OCI-LY7 (cell line): Measurements from ENCODE around the gene CYP4A11. TPM values are rescaled to one million over a fixed set of nuclear protein-coding genes. Genes with fewer than 3 reads are reported as not detected.
"Not testable (repeated sequence)": the region's sequence is repeated elsewhere in the genome, so short reads cannot be mapped to it uniquely, and the experiment has no call there.

Experiments used
- BruUV-seq: library from RNA; stranded (reverse); fragments of 400-500 nt; replicated peaks from 2 replicates; lab custom pipeline; 2021; lab: Mats Ljungman, UMichigan
- CTCF ChIA-PET: fragments of 300-600 bp; sonication (Branson Sonifier 250); formaldehyde crosslinking; loops from one replicate; lab custom pipeline; 2022; ENCODE audit warnings: antibody characterized with exemption; ENCODE audit not compliant: unreplicated experiment; lab: Charles Lee
- POLR2A ChIA-PET: fragments of 300-600 bp; sonication (Branson Sonifier 250); formaldehyde crosslinking; loops from one replicate; lab custom pipeline; 2022; ENCODE audit warnings: antibody characterized with exemption; lab: Charles Lee
- DNase-seq: peaks from one replicate; pipeline ENCODE4 v3.0.0-alpha.2; 2015; ENCODE audit warnings: low spot score
- H2AFZ ChIP-seq: fragments of 200-600 bp; sonication (generic), shearing (Covaris generic); 2 replicates; pipeline ENCODE4 v1.6.1; 2014; ENCODE audit warnings: mild to moderate bottlenecking, antibody characterized with exemption, low read length, moderate library complexity
- H3K27ac ChIP-seq: fragments of 200-600 bp; sonication (generic); 2 replicates; pipeline ENCODE4 v1.5.1; 2014; ENCODE audit warnings: mixed run types, low read depth, mild to moderate bottlenecking, moderate library complexity, low read length, inconsistent platforms; ENCODE audit not compliant: poor library complexity, severe bottlenecking
- H3K36me3 ChIP-seq: fragments of 200-600 bp; sonication (generic); 2 replicates; pipeline ENCODE4 v1.6.1; 2014; ENCODE audit warnings: mild to moderate bottlenecking, antibody characterized with exemption, low read length, moderate library complexity, mixed read lengths; ENCODE audit not compliant: insufficient read depth
- H3K4me1 ChIP-seq: fragments of 200-600 bp; sonication (generic); 2 replicates; pipeline ENCODE4 v1.5.1; 2014; ENCODE audit warnings: mild to moderate bottlenecking, low read length; ENCODE audit not compliant: insufficient read depth, poor library complexity, severe bottlenecking
- H3K4me2 ChIP-seq: fragments of 200-600 bp; sonication (generic); 2 replicates; pipeline ENCODE4 v1.6.1; 2014; ENCODE audit warnings: mild to moderate bottlenecking, low read length
- H3K4me3 ChIP-seq: fragments of 200-600 bp; sonication (generic); 2 replicates; pipeline ENCODE4 v1.5.1; 2014; ENCODE audit warnings: mild to moderate bottlenecking, low read depth, low read length; ENCODE audit not compliant: poor library complexity, severe bottlenecking
- H3K79me2 ChIP-seq: fragments of 200-600 bp; sonication (generic); 2 replicates; pipeline ENCODE4 v1.6.1; 2016; ENCODE audit warnings: low read depth, mild to moderate bottlenecking, low read length, moderate library complexity, mixed read lengths; ENCODE audit not compliant: insufficient read depth
- H3K9me2 ChIP-seq: fragments of 200-600 bp; sonication (generic); 2 replicates; pipeline ENCODE4 v1.6.1; 2016; ENCODE audit warnings: mild to moderate bottlenecking, low read length, mixed read lengths; ENCODE audit not compliant: insufficient read depth
- H3K9me3 ChIP-seq: fragments of 200-600 bp; sonication (generic); 2 replicates; pipeline ENCODE4 v1.6.1; 2014; ENCODE audit warnings: mild to moderate bottlenecking, mixed run types, low read length, mixed read lengths
- H4K20me1 ChIP-seq: fragments of 200-600 bp; sonication (generic); 2 replicates; pipeline ENCODE4 v1.6.1; 2014; ENCODE audit warnings: mild to moderate bottlenecking, antibody characterized with exemption, low read length, moderate library complexity, mixed read lengths; ENCODE audit not compliant: insufficient read depth
- CTCF ChIP-seq: fragments of 200-600 bp; sonication (generic); conservative IDR thresholded peaks from 2 replicates; pipeline ENCODE4 v1.5.1; 2014; ENCODE audit warnings: mild to moderate bottlenecking, antibody characterized with exemption, low read length, moderate library complexity, mixed read lengths
- EZH2phosphoT487 ChIP-seq: fragments of 200-600 bp; sonication (generic); IDR thresholded peaks from 2 replicates; pipeline ENCODE4 v1.6.1; 2018; ENCODE audit warnings: low read depth, borderline replicate concordance, mild to moderate bottlenecking, mixed run types, antibody characterized with exemption, low read length, moderate library complexity, mixed read lengths
- intact Hi-C: fragments of 100-400 bp; cut with micrococcal nuclease; formaldehyde crosslinking; loops from one replicate; pipeline ENCODE4 v1.10.0; 2022; ENCODE audit not compliant: unreplicated experiment
- total RNA-seq, 2 experiments: library from RNA; depleted of rRNA in 1 of 2; stranded (reverse); fragments of >200 nt in 1 of 2; shearing (Covaris generic) in 1 of 2; gene quantifications; 2 replicates each; pipeline ENCODE4 v1.2.3, GENCODE V29; 2014 to 2022

CYP4A11 gene
- total RNA-seq, 2 experiments from 2014 or later = not detected

- Histone ChIP-seq H3K4me1 (no peaks in the 10 kb centered on the region), H4K20me1 (no peaks in the 10 kb centered on the region), H3K9me2 (no peaks in the 10 kb centered on the region), H3K4me2 (no peak overlapping the region), H3K79me2 (no peaks in the 10 kb centered on the region), H3K9me3 (no peaks in the 10 kb centered on the region), H3K36me3 (no peaks in the 10 kb centered on the region), H3K4me3 (no peak overlapping the region), H3K27ac (no peak overlapping the region), H2AFZ (no peak overlapping the region)
- no peak for TF ChIP-seq EZH2phosphoT487
- TF ChIP-seq CTCF = no peak
- intact Hi-C loops = no loop called here
- DNase-seq = no peak
- no TSS peak for BruUV-seq
- POLR2A ChIA-PET = interaction anchor here (0.6 kb wide), 1 partner anchor 155 kb away, joined by 3 read pairs; no protein-coding TSS in a partner anchor
- CTCF ChIA-PET = no interaction called here
Observed at GRCh38 chr1:46940307-46940706, 969 bp downstream of the CYP4A11 start.

GRCh38 chr1:46937270-46937669 lies 4.0 kb downstream of the CYP4A11 start:
- BruUV-seq = no TSS peak
- ChIA-PET POLR2A (no interaction called here), CTCF (no interaction called here)
- H2AFZ ChIP-seq = no peak overlapping the region
- H4K20me1 ChIP-seq = no peaks in the 10 kb centered on the region
- intact Hi-C loops = no loop called here
- no peak overlapping the region for H3K4me3 ChIP-seq
- H3K4me1 ChIP-seq = no peaks in the 10 kb centered on the region
- H3K9me2 ChIP-seq = no peaks in the 10 kb centered on the region
- no peaks in the 10 kb centered on the region for H3K36me3 ChIP-seq
- no peak overlapping the region for H3K4me2 ChIP-seq
- no peak for DNase-seq
- H3K79me2 ChIP-seq = no peaks in the 10 kb centered on the region
- H3K27ac ChIP-seq = no peak overlapping the region
- TF ChIP-seq EZH2phosphoT487 (no peak), CTCF (no peak)
- H3K9me3 ChIP-seq = no peaks in the 10 kb centered on the region

GRCh38 chr1:46936788-46937187 lies 4.5 kb downstream of the CYP4A11 start:
- H3K4me2 ChIP-seq = no peak overlapping the region
- H2AFZ ChIP-seq = no peak overlapping the region
- H4K20me1 ChIP-seq = no peaks in the 10 kb centered on the region
- no peaks in the 10 kb centered on the region for H3K79me2 ChIP-seq
- POLR2A ChIA-PET = no interaction called here
- H3K9me2 ChIP-seq = no peaks in the 10 kb centered on the region
- BruUV-seq = no TSS peak
- H3K36me3 ChIP-seq = no peaks in the 10 kb centered on the region
- DNase-seq = no peak
- no peaks in the 10 kb centered on the region for H3K4me1 ChIP-seq
- no peak overlapping the region for H3K4me3 ChIP-seq
- CTCF ChIA-PET = no interaction called here
- intact Hi-C loops = no loop called here
- TF ChIP-seq CTCF = no peak
- TF ChIP-seq EZH2phosphoT487 = no peak
- no peaks in the 10 kb centered on the region for H3K9me3 ChIP-seq
- no peak overlapping the region for H3K27ac ChIP-seq

GRCh38 chr1:46934852-46935251 lies 6.4 kb downstream of the CYP4A11 start:
- H2AFZ ChIP-seq, H3K4me3 ChIP-seq, H3K9me2 ChIP-seq, H4K20me1 ChIP-seq, H3K27ac ChIP-seq, H3K4me1 ChIP-seq, H3K9me3 ChIP-seq, intact Hi-C loops, H3K36me3 ChIP-seq, BruUV-seq, CTCF ChIA-PET, H3K79me2 ChIP-seq, H3K4me2 ChIP-seq, POLR2A ChIA-PET, DNase-seq: not testable (repeated sequence)
